K562 (cell line): ENCODE measurements around the gene NFYC. TPM values are rescaled to one million over a fixed set of nuclear protein-coding genes. Genes with fewer than 3 reads are reported as not detected.

Experiments
- ATAC-seq: fragments of 200-7000 bp; cut with Tn5 transposase; 3 replicates; pipeline ENCODE4 v1.9.1; 2020; ENCODE audit warnings: moderate library complexity
- BruUV-seq: library from RNA; stranded (reverse); fragments of 400-500 nt; replicated peaks from 2 replicates; lab custom pipeline; 2021; lab: Mats Ljungman, UMichigan
- CTCF ChIA-PET: fragments of 300-600 bp; formaldehyde crosslinking; extraction: SDS; loops from one replicate; lab custom pipeline; 2021; ENCODE audit warnings: low intra/inter-chr PET ratio; lab: Yijun Ruan, JAX
- POLR2A ChIA-PET: fragments of 300-600, 350-650 bp; sonication (Branson Sonifier 250); formaldehyde crosslinking; extraction: SDS; loops from one replicate; lab custom pipeline; 2021; ENCODE audit warnings: antibody characterized with exemption, inconsistent platforms; lab: Yijun Ruan, JAX
- DNase-seq, 4 experiments: peaks; one replicate each; pipeline versions ENCODE4 v3.0.0 to v3.0.0-alpha.2; 2011 to 2018; ENCODE audit warnings: low spot score in 3 of 4, mixed read lengths in 3 of 4; ENCODE audit errors: extremely low read depth in 1 of 4
- FAIRE-seq: peaks from 2 replicates; lab custom pipeline; 2011; peaks lifted over from hg19 to GRCh38; lab: Jason Lieb, UNC
- H2AFZ ChIP-seq: 2 replicates; pipeline ENCODE4 v1.6.0; 2011; ENCODE audit warnings: low read depth, low read length, control low read depth, inconsistent platforms
- H3K27ac ChIP-seq: fragments of 200-600 bp; 3 replicates; pipeline ENCODE4 v1.8.0; 2011; ENCODE audit warnings: low read depth, mild to moderate bottlenecking, control low read depth, inconsistent platforms, low read length, moderate library complexity, mixed read lengths; ENCODE audit errors: extremely low read depth
- H3K27me3 ChIP-seq, 2 experiments: fragments of 300-600 bp in 1 of 2; 2 replicates in 1 of 2; 3 replicates in 1 of 2; pipeline versions ENCODE4 v1.6.0 to v1.8.0; 2011; ENCODE audit warnings: inconsistent platforms in 2 of 2, low read length in 2 of 2, mild to moderate bottlenecking in 1 of 2, mixed read lengths in 1 of 2, moderate library complexity in 1 of 2; ENCODE audit not compliant: control insufficient read depth in 2 of 2, insufficient read depth in 2 of 2
- H3K36me3 ChIP-seq: fragments of 300-600 bp; 3 replicates; pipeline ENCODE4 v1.8.0; 2011; ENCODE audit warnings: mild to moderate bottlenecking, low read length, inconsistent platforms; ENCODE audit not compliant: control insufficient read depth, insufficient read depth
- H3K4me1 ChIP-seq, 2 experiments: fragments of 200-600 bp in 1 of 2; replicated peaks in 1 of 2; 2 replicates in 1 of 2; 3 replicates in 1 of 2; pipeline versions ENCODE4 v1.5.1 to v1.8.0; 2011; ENCODE audit warnings: inconsistent platforms in 2 of 2, low read length in 2 of 2, mild to moderate bottlenecking in 1 of 2, mixed read lengths in 1 of 2, moderate library complexity in 1 of 2; ENCODE audit not compliant: control insufficient read depth in 2 of 2, insufficient read depth in 2 of 2
- H3K4me2 ChIP-seq: 2 replicates; pipeline ENCODE4 v1.6.1; 2011; ENCODE audit warnings: low read length, control low read depth, inconsistent platforms, mixed read lengths; ENCODE audit not compliant: insufficient read depth
- H3K4me3 ChIP-seq: fragments of 200-600 bp; sonication (generic), shearing (Covaris generic); 2 replicates; pipeline ENCODE4 v1.5.1; 2016; ENCODE audit warnings: control low read depth, inconsistent platforms
- H3K79me2 ChIP-seq: fragments of 200-600 bp; 3 replicates; pipeline ENCODE4 v1.8.0; 2011; ENCODE audit warnings: low read length, inconsistent platforms; ENCODE audit not compliant: control insufficient read depth, insufficient read depth
- H3K9ac ChIP-seq, 2 experiments: 2 replicates each; pipeline versions ENCODE4 v1.6.0 to v1.6.1; 2011; ENCODE audit warnings: low read depth in 2 of 2, low read length in 2 of 2, control low read depth in 1 of 2, inconsistent platforms in 1 of 2, mild to moderate bottlenecking in 1 of 2, mixed read lengths in 1 of 2; ENCODE audit not compliant: insufficient read depth in 1 of 2
- H3K9me1 ChIP-seq: one replicate; pipeline ENCODE4 v1.6.0; 2011; ENCODE audit warnings: inconsistent platforms, mild to moderate bottlenecking, low read length, moderate library complexity; ENCODE audit not compliant: control insufficient read depth, insufficient read depth
- H3K9me3 ChIP-seq: replicated peaks from 2 replicates; pipeline ENCODE4 v1.5.1; 2011; ENCODE audit warnings: low read depth, low read length, inconsistent platforms; ENCODE audit not compliant: control insufficient read depth, insufficient read depth
- H4K20me1 ChIP-seq: replicated peaks from 2 replicates; pipeline ENCODE4 v1.6.1; 2011; ENCODE audit warnings: low read length, inconsistent platforms, mixed read lengths; ENCODE audit not compliant: control insufficient read depth, insufficient read depth
- BCOR ChIP-seq: fragments of 450-650 bp; IDR thresholded peaks from 2 replicates; pipeline ENCODE4 v1.6.1; 2016
- GABPA ChIP-seq: fragments of 200-800 bp; sonication (Bioruptor generic); conservative IDR thresholded peaks from 2 replicates; pipeline ENCODE4 v1.6.1; 2016; ENCODE audit warnings: low read depth, missing genetic modification characterization, missing compliant biosample characterization
- HNRNPL ChIP-seq: fragments of 200-400 bp; formaldehyde crosslinking; IDR thresholded peaks from 2 replicates; pipeline ENCODE4 v1.6.1; 2017; ENCODE audit warnings: low read depth, mild to moderate bottlenecking, low read length
- NBN ChIP-seq: fragments of 450-650 bp; IDR thresholded peaks from 2 replicates; pipeline ENCODE4 v1.6.1; 2016; ENCODE audit warnings: low read depth, mild to moderate bottlenecking
- PCBP1 ChIP-seq: fragments of 200-400 bp; formaldehyde crosslinking; IDR thresholded peaks from 2 replicates; pipeline ENCODE4 v1.6.1; 2018; ENCODE audit warnings: mild to moderate bottlenecking, low read depth, low read length; ENCODE audit not compliant: poor library complexity, severe bottlenecking
- RBFOX2 ChIP-seq: fragments of 200-400 bp; formaldehyde crosslinking; IDR thresholded peaks from 2 replicates; pipeline ENCODE4 v1.6.1; 2017; ENCODE audit warnings: low read depth, mild to moderate bottlenecking, low read length, moderate library complexity
- TAL1 ChIP-seq: fragments of 450-650 bp; IDR thresholded peaks from 2 replicates; pipeline ENCODE4 v1.6.1; 2016; ENCODE audit warnings: mild to moderate bottlenecking
- TARDBP ChIP-seq: fragments of 450-650 bp; IDR thresholded peaks from 2 replicates; pipeline ENCODE4 v1.6.1; 2016
- ZBTB7A ChIP-seq: IDR thresholded peaks from 2 replicates; pipeline ENCODE4 v1.6.1; 2011; ENCODE audit warnings: low read depth, mild to moderate bottlenecking, low read length, moderate library complexity, borderline replicate concordance; ENCODE audit not compliant: control insufficient read depth
- ZFP36 ChIP-seq: fragments of 150-350 bp; IDR thresholded peaks from 2 replicates; pipeline ENCODE4 v1.6.1; 2018; ENCODE audit warnings: low read length, low read depth; ENCODE audit not compliant: partially characterized antibody
- ZNF212 ChIP-seq: fragments of 450-650 bp; formaldehyde crosslinking; IDR thresholded peaks from 2 replicates; pipeline ENCODE4 v1.4.0; 2020; ENCODE audit warnings: mild to moderate bottlenecking
- ZNF232 ChIP-seq: sonication (generic); formaldehyde crosslinking; IDR thresholded peaks from 2 replicates; pipeline ENCODE4 v1.8.0; 2022; ENCODE audit warnings: mild to moderate bottlenecking, missing genetic modification reagents
- WGBS: fragments of 100-300 bp; shearing (Covaris generic); methylation state at CpG from one replicate; pipeline ENCODE4 v1.1.6; 2016; ENCODE audit warnings: low coverage, mixed read lengths; ENCODE audit not compliant: insufficient coverage; ENCODE audit errors: missing lambda C conversion rate; 5-methylcytosine and 5-hydroxymethylcytosine counted together
- in situ Hi-C: fragments of 300-500 bp; cut with MboI; formaldehyde crosslinking; loops from 4 replicates; pipeline ENCODE4 v1.15.0; 2018; ENCODE audit warnings: inconsistent platforms, mixed read lengths
- intact Hi-C: fragments of 100-400 bp; cut with micrococcal nuclease; formaldehyde crosslinking; loops from 2 replicates; pipeline ENCODE4 v1.14.2; 2022
- polyA plus RNA-seq, 8 experiments: library from polyadenylated mRNA; depleted of rRNA in 4 of 8; stranded (reverse) in 5 of 8; unstranded in 3 of 8; fragments of >200 nt; fragmentation: Nextera tagmentation in 2 of 8; fragmentation: Illumina TruSeq in 1 of 8; extraction: Ambion mirVana in 2 of 8; extraction: Trizol in 1 of 8; gene quantifications; 2 replicates each; pipeline versions ENCODE4 v1.2.1 to v1.2.3, GENCODE V29; 2011 to 2014; ENCODE audit warnings: inconsistent platforms in 1 of 8, missing spikeins in 1 of 8
- total RNA-seq, 7 experiments: library from RNA; depleted of rRNA in 6 of 7; stranded (reverse); fragments of >200 nt in 6 of 7; fragmentation: Illumina TruSeq in 2 of 7; extraction: Trizol in 2 of 7; gene quantifications; 2 replicates each; pipeline versions ENCODE4 v1.2.1 to v1.2.3, GENCODE V29; 2011 to 2021; ENCODE audit warnings: low replicate concordance in 1 of 7
- TF ChIP-seq, protein P1 (sequence below): fragments of 450-650 bp; IDR thresholded peaks from 2 replicates; pipeline ENCODE4 v1.6.1; 2016; ENCODE audit warnings: low read depth, mild to moderate bottlenecking, moderate library complexity
- TF ChIP-seq, protein P2 (sequence below): fragments of 450-650 bp; IDR thresholded peaks from 2 replicates; pipeline ENCODE4 v1.6.1; 2017; ENCODE audit warnings: mild to moderate bottlenecking, moderate library complexity

NFYC gene
- total and polyA plus RNA-seq, 9 of the 15 experiments (the other 6 are each of a cell fraction or from before 2014, with no cell fraction given): 4.8 to 59.8 (median 41.1) TPM

DNA sequence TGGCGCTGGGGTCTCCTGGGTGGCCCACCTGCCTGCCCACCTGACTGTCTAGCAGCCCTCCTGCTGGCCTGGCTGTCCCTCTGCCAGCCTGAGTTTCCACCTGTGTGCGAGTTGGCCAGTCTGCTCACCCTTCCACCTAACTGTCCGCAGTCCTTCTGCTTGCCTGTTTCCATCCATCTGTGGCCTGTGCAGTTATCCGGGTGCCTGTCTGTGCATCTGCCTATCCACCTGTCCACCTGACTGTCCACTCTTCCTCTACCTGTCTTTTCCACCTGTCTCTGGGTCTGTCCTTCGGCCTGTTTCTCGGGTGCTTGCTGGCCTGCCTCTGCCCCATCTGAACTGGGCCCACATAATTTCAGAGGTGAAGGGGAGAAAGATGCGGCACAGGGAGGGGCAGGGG is 93.9 kb downstream of the NFYC start:
- BruUV-seq: TSS peak; percentile 37
- Histone ChIP-seq H4K20me1 (peaks cover 8% of the 10 kb centered on the region), H3K36me3 (no peaks in the 10 kb centered on the region), H3K27me3 (no peaks in the 10 kb centered on the region), H3K27ac (no peak overlapping the region), H3K9me3 (no peaks in the 10 kb centered on the region), H2AFZ (no peak overlapping the region), H3K9ac (peak overlapping the region in 1 of 2 experiments; percentile 93; a peak in 1 of 4 replicates), H3K4me3 (no peak overlapping the region), H3K9me1 (no peaks in the 10 kb centered on the region), H3K4me2 (no peak overlapping the region), H3K4me1 (peaks cover 13 to 35% of the 10 kb centered on the region in 2 experiments), H3K79me2 (peaks cover 7% of the 10 kb centered on the region; the same call in 2 of the 3 replicates)
- DNase-seq (no peak), FAIRE-seq (no peak), ATAC-seq (no peak)
- intact Hi-C loops (no loop called here), in situ Hi-C loops (no loop called here)
- CTCF ChIA-PET: no interaction called here
- POLR2A ChIA-PET: interaction anchor here (0.5 kb wide), 1 partner anchor 17 kb away, joined by 5 read pairs; no protein-coding TSS in a partner anchor
- 83% methylated on average over 7 of the region's 7 CpGs for WGBS
- TF ChIP-seq HNRNPL (no peak), RBFOX2 (0 out of 2 replicates have a peak, but pooled peaks have one; percentile 22)

DNA sequence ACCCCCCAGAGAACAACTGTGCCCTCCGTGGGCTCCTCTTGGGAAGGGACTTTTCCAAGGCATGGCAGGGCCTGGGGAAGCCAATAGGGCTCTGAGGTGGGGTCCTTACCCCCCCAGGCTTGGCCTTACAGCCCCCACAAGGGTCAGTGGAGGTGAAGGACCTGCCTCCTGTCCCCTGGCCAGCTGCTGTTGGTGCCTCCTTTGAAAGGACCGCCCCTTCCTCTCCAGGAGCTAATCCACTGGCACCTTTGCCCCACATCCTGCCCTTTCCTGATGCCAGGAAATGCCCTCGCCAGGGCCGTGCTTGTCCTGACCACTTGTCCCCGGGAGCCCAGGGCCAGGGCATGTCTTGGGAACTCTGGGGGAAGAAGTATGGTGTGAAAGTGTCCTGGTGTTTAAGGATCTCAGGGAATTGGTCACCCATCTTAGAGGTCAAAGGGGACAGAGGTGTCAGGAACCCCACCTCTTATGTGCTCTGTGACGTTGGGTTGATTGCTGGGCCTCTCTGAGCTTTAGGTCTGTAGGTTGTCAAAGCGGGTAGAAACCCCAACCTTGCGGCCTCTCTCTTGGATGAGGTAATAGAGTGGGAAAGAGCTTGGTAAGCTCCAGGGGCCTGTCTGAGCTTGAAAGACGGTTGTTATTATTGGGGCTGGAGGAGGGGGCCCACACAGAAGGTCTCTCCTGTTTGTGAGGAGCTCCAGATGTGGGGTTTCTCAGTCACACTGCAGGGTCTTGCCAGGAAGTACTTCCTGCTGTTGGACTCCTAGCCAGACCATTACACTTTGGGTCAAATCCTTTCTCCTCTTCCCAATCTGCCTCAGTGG is 94.9 kb downstream of the NFYC start:
- H3K4me3 ChIP-seq: no peak overlapping the region
- WGBS: 67% methylated on average over 9 of the region's 9 CpGs
- peak in 1 of 4 experiments; percentile 10 for DNase-seq
- no peaks in the 10 kb centered on the region for H3K9me3 ChIP-seq
- no peak overlapping the region for H3K9ac ChIP-seq
- H3K4me2 ChIP-seq: no peak overlapping the region
- BruUV-seq: no TSS peak
- peaks cover 7% of the 10 kb centered on the region; the same call in 2 of the 3 replicates for H3K79me2 ChIP-seq
- ATAC-seq: no peak
- no peak for FAIRE-seq
- in situ Hi-C loops: no loop called here
- H3K27ac ChIP-seq: no peak overlapping the region
- ChIA-PET CTCF (no interaction called here), POLR2A (interaction anchor here (0.6 to 4.1 kb wide), 3 partner anchors 9 to 56 kb away, joined by 3 to 17 read pairs (median 5); no protein-coding TSS in a partner anchor)
- H3K36me3 ChIP-seq: no peaks in the 10 kb centered on the region
- H3K9me1 ChIP-seq: no peaks in the 10 kb centered on the region
- H2AFZ ChIP-seq: no peak overlapping the region
- H3K4me1 ChIP-seq: peaks cover 13 to 37% of the 10 kb centered on the region in 2 experiments
- H3K27me3 ChIP-seq: no peaks in the 10 kb centered on the region
- intact Hi-C loops: no loop called here
- peaks cover 11% of the 10 kb centered on the region for H4K20me1 ChIP-seq
- TF ChIP-seq PCBP1 (no peak), TARDBP (no peak), ZNF212 (CRISPR knock-in tag) (no peak), GABPA (no peak), ZFP36 (peak; percentile 56), ZBTB7A (0 out of 2 replicates have a peak, but pooled peaks have one; percentile 13), ZNF232 (CRISPR knock-in tag) (no peak), BCOR (0 out of 2 replicates have a peak, but pooled peaks have one; percentile 37), TAL1 (no peak), NBN (no peak)
- TF ChIP-seq, protein P1, sequence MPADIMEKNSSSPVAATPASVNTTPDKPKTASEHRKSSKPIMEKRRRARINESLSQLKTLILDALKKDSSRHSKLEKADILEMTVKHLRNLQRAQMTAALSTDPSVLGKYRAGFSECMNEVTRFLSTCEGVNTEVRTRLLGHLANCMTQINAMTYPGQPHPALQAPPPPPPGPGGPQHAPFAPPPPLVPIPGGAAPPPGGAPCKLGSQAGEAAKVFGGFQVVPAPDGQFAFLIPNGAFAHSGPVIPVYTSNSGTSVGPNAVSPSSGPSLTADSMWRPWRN: no peak
- TF ChIP-seq, protein P2, sequence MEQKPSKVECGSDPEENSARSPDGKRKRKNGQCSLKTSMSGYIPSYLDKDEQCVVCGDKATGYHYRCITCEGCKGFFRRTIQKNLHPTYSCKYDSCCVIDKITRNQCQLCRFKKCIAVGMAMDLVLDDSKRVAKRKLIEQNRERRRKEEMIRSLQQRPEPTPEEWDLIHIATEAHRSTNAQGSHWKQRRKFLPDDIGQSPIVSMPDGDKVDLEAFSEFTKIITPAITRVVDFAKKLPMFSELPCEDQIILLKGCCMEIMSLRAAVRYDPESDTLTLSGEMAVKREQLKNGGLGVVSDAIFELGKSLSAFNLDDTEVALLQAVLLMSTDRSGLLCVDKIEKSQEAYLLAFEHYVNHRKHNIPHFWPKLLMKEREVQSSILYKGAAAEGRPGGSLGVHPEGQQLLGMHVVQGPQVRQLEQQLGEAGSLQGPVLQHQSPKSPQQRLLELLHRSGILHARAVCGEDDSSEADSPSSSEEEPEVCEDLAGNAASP: no peak
